GM18861 (cell line): ENCODE measurements around the gene NFIC.

ENCODE experiments used
- ATAC-seq: cut with Tn5 transposase; IDR thresholded peaks from one replicate; pipeline ENCODE4 v1.9.1; 2021; ENCODE audit not compliant: unreplicated experiment

The NFIC gene

DNA sequence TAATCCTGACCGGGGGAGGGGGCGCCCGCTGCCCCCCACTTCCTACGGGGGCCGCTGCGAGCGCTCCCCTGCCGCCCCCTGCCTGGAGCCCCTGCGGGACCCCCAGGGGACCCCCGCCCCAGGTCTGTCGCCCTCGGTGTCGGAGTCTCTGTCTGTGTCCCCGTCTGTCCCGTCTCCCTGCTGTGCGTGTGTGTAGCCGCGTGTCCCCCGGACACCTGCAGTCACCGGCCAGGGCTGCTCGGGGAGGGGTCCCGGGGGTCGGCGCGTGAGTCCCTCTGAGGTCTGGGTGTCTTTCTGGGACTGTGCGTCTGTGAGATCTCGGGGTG, 7.7 kb upstream of the NFIC start:
- ATAC-seq, result no peak

- ATAC-seq, result no peak
Observed at GRCh38 chr19:3359015-3359918, 7.1 kb upstream of the NFIC start.

- ATAC-seq, result no peak
Observed at GRCh38 chr19:3359919-3360420, 6.4 kb upstream of the NFIC start.

DNA sequence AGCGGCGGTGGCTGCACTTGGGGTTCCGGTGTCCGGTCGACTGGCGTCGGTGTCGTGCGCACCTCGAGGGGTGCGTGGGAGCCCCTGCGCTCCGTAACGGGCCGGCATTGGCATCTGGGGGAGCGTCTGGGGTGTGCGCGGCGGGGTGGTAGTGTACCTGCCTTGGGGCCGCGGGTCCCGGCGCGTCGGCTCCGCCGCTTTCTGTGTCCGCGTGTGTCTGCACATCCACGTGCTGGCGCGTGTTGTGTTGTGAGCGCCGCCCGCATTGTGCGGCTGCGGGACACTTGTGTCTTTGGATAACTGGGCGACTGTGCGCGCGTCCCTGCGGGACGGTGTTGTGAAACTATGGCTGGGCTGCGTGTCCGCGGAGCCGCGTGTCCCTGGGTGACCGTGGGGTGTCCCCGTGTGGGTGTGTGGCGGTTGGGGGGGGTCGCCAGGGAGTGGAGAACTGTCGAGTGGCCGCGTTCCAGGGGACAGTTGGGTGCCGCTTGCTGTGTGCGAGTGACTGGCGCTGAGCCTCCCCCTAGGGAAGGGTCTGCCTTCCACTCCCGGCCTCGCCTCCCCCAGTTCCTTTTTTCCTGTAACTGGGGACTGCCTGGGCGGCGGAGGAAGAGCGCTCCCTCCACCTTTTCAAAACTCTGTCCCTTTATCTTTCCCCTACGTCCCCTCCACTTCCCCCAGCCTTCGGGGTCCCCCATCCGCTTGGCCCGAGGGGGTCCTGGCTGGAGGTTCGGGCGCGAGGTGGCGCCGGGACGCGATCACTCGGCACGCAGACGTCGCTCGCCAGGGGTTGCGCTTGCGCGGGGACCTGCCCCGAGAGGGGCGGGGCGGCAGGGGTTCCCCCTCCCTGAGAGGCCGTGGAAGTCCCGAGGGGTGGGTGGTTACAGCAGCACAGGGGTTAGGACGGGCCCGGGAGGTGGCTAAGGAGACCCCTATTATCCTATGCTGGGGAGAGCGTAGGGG, 5.7 kb upstream of the NFIC start:
- ATAC-seq, result no peak

DNA sequence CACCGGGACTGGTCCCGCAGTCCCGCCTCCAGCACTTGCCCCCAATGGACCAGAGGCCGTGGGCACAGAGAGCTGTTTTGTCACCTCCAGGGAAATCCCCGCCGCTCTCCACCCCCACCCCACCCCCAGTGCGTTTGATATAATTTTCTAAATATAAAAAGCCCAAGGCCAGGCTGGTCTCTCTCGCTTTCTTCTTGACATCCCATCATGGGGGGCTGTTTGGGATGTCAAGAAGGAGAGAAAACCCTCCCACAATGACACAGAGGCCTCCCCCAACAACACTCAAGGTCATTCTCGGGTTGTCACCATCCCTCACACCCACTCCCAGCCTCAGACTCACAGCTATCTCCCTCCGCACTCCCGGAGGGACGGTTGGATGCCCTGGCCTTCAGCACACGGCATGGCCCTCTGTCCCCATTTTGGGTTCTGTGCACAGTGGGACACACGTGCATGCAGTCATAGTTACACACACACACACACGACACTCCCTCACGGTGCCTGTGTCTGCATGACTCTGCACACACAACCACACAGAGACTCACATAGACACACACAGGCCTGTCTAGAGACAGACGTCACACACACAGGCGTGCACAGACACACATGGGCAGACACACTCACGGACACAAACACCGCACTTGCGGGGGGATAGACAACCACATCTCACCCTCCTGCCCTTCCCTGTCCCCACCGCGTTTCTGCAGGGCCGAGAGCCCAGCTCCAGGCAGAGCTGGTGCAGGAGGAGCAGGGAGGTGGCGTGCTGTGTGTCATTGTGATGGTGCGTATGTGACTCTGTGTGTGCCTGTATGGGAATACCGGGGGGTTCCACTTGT, 4.8 kb upstream of the NFIC start:
- no peak for ATAC-seq

- no peak for ATAC-seq
Observed at GRCh38 chr19:3362217-3362906, 4.0 kb upstream of the NFIC start.

GRCh38 chr19:3363841-3364500, 2.4 kb upstream of the NFIC start:
- ATAC-seq, result no peak

DNA sequence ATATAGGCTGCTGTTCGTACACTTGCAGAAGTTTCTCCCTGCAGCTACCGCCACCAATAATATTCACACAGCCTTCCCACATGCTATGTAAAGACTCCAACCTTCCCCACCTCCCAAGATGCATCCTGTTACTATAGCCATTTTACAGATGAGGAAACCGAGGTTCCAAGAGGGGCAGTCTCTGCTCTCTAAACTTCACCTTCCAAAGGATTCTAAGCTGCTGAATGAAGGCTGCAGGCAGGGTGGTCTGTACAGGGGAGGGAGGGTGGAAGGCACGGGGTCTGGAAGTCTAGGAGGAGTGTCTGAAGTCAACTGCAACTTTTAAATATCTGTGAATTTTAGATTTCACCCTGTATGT, 1.9 kb upstream of the NFIC start:
- no peak for ATAC-seq

DNA sequence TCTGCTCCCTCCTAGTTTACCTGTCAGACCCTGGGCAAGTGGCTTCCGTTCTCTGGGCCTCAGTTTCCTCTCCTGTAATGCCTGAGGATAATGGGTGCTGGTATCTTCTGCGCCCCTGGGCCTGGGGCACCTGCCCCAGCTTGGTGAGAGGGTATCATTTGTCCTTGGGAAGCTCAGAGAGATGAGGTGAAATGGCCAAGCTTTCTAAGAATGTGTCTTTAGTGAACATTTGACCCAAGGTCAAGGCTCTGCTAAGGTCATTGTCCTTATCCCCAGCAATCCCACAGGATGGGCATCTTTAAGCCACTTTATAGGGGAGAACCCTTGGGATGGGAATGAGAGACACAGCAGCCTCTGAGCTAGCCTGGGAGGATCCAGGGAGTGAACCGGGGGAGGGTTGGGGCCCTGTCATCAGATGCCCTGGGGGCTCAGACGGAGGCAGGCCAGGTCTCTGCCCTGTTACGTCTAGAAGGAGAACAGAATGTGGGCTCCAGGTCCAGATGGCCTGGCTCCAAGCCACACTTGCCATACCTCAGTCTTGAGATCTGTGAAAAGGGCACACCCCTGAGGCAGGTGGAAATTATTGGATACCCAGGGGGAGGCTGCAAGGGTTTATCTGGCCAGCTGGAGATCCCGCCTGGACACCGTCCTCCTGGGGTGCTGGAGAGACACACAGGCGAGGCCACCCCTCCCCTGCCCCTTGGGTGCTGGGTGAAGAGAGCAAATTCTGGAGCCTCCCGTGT, 1.1 kb upstream of the NFIC start:
- ATAC-seq, result no peak

GRCh38 chr19:3366753-3367627, 607 bp downstream of the NFIC start:
- ATAC-seq, result no peak

GRCh38 chr19:3367628-3368440, 1.5 kb downstream of the NFIC start:
- no peak for ATAC-seq

GRCh38 chr19:3368441-3368795, 2.0 kb downstream of the NFIC start:
- no peak for ATAC-seq

DNA sequence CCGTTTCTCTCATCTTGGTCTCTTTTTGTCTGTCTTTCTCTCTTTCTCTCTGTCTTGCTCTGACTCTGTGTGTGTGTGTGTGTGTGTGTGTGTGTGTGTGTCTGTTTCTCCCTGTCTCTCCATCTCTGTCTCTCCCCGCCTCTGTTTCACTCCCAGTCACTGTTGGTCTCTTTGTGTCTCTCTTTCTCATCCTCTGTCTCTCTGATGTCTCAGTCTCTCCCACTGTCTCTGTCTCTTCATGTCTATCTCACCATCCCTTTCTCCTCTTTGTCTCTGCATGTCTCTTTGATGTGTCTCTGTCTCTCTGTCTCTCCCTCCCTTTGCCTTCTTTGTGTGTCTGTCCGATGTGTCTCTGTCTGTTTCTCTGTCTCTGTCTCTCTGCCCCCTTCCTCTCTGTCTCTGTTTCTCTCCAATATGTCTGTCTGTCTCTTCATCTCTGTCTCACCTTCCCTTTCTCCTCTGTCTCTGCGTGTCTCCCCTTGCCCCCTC, 2.5 kb downstream of the NFIC start:
- ATAC-seq, result no peak

DNA sequence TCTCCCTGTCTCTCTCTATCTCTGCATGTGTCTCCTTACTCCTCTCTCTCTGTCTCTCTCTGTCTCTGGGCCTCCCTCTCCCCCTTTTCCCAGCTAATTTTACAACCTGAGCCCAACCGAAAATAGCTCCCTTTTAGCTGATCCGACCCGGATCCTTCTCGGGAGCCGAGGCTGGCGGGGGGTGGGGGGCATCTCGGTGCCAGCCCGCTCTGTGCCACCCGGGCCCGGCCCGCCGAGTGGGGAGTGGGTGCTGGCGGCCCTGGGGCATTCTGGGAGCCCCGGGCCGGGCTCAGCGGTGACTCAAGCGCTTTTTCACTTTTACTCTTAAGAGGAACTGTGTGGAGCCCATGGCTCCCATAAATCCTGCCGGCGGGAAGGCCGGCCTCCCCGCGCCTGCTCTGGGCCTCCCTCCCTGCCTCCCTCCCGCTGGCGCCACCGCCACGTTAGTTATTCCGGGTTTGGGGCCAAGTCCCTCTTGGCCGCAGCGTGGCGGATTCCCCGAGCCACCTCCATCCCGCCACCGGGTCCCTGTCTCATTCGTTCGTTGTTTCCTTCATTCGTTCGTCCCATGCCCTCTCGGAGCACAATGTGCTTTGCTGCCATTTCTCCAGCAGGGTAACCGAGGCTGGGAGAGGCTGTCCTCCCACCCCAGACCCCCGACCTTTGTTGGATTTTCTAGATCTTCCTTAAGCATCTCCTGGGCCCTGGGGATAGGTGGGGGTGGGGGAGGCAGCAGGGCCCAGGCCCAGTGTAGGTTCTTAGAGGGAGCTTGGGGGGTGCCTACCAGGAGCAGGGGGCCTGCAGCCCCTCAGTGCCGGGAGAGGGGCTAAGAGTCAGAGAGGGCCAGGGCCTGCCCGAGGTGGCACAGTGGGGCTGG, 3.2 kb downstream of the NFIC start:
- ATAC-seq, result no peak

DNA sequence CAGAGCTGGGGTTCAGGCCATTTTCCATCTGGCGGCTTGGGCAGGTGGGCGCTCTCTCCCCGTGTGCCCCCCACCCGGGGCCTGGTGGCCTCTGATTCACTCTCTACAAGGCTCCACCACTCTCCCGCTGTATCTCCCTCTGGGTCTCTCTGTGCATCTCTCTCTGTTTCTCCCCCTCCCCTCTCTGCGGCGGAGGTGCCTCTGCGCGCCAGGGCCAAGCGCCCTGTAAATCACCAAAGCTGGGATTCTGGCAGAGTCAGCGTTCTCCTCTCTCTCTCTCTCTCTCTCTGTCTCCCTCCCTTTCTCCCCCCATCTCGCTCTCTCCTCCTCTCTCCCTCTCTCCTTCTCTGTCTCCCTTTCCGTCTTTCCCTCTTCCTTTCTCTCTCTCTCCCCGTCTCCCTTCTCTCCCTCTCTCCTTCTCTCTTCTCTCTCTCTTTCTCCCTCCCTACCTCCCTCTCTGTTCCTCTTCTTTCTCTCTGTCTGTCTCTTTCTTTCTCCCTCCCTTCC, 3.9 kb downstream of the NFIC start:
- ATAC-seq, result no peak
